Gastroesophageal sphincter (tissue), 4 donors: ENCODE results near the gene YIF1B. TPM values are rescaled to one million over a fixed set of nuclear protein-coding genes. Genes with fewer than 3 reads are reported as not detected.

ENCODE experiments used
- ATAC-seq: fragments of 150-250 bp; one replicate; pipeline ENCODE4 v1.9.1; 2016; ENCODE audit warnings: mild to moderate bottlenecking, moderate library complexity
- H3K27ac ChIP-seq, 4 donors: fragments of 200-600 bp; sonication (generic) in 3 of 4; 1 replicate in 3 of 4; 2 replicates in 1 of 4; pipeline ENCODE4 v1.5.1; 2016 to 2019
- H3K27me3 ChIP-seq: fragments of 200-600 bp; sonication (generic); one replicate; pipeline ENCODE4 v1.5.1; 2019
- H3K36me3 ChIP-seq, 2 donors: fragments of 200-600 bp; sonication (generic); one replicate each; pipeline ENCODE4 v1.5.1; 2019; ENCODE audit warnings: control low read depth in 1 of 2
- H3K4me1 ChIP-seq, 3 donors: fragments of 200-600 bp; sonication (generic); 1 replicate in 2 of 3; 2 replicates in 1 of 3; pipeline ENCODE4 v1.5.1; 2016 to 2019; ENCODE audit warnings: control low read depth in 2 of 3
- H3K4me3 ChIP-seq, 2 donors: fragments of 200-600 bp; sonication (generic); one replicate each; pipeline ENCODE4 v1.5.1; 2019; ENCODE audit warnings: mild to moderate bottlenecking in 1 of 2, moderate library complexity in 1 of 2
- H3K9me3 ChIP-seq, 3 donors: fragments of 200-600 bp; sonication (generic); one replicate each; pipeline ENCODE4 v1.5.1; 2017 to 2019; ENCODE audit warnings: control low read depth in 2 of 3
- EP300 ChIP-seq: sonication (generic); formaldehyde crosslinking; IDR thresholded peaks from one replicate; pipeline ENCODE4 v1.6.1; 2017; ENCODE audit warnings: antibody characterized with exemption, mild to moderate bottlenecking
- POLR2A ChIP-seq, 2 donors: fragments of 450-650 bp; IDR thresholded peaks; one replicate each; pipeline ENCODE4 v1.6.1; 2017; ENCODE audit warnings: antibody characterized with exemption in 2 of 2, mild to moderate bottlenecking in 2 of 2, moderate library complexity in 1 of 2
- POLR2AphosphoS5 ChIP-seq: sonication (generic); formaldehyde crosslinking; IDR thresholded peaks from one replicate; pipeline ENCODE4 v1.6.1; 2017; ENCODE audit warnings: antibody characterized with exemption
- WGBS, 2 donors: methylation state at CpG; one replicate each; pipeline ENCODE4 v1.1.5; 2018; ENCODE audit warnings: low coverage in 1 of 2; 5-methylcytosine and 5-hydroxymethylcytosine counted together
- small RNA-seq, 4 donors: library from RNA; depleted of rRNA; stranded (forward); fragments of <200 nt; gene quantifications; one replicate each; pipeline ENCODE3, GENCODE V24; 2016
- total RNA-seq, 4 donors: library from RNA; depleted of rRNA; stranded (reverse); fragments of >200 nt; gene quantifications; one replicate each; pipeline ENCODE4 v1.1.0, GENCODE V29; 2016
- TF ChIP-seq, protein P1 (sequence below), 4 experiments: fragments of 200-600 bp in 2 of 4; fragments of 450-650 bp in 2 of 4; sonication (generic) in 1 of 4; IDR thresholded peaks; one replicate each; pipeline ENCODE4 v1.5.1; 2017 to 2019; ENCODE audit warnings: antibody characterized with exemption in 4 of 4, mild to moderate bottlenecking in 2 of 4, moderate library complexity in 2 of 4

YIF1B gene
- total RNA-seq, 4 donors from 2014 or later = 14.0 to 20.7 (median 17.1) TPM

DNA sequence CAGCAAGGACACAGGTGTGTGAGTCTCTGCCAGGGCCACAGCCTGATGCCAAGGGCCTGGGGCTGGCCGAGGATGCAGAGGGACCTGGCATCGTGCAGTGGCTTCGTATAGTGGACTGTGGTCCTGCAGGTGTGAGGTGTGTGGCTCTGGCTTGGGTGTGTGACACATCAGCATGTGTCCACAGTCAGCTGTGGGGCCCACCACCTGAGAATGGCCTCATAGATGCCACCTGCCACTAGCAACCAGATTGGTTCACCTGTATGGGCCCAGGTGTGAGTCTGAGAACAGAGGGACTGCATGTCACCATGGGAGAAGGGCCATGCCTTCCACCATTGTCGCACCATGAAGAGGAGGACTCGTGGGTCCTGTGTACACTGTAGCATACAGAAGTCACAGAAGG, 62.0 kb downstream of the YIF1B start:
- Histone ChIP-seq H3K36me3 (no peaks in the 10 kb centered on the region), H3K4me3 (peak overlapping the region; percentile 55 to 81), H3K4me1 (peaks cover 0 to 70% (median 10%) of the 10 kb centered on the region in 3 donors), H3K27me3 (peaks cover 7% of the 10 kb centered on the region), H3K9me3 (no peaks in the 10 kb centered on the region), H3K27ac (peak overlapping the region; percentile 89 to 97 (median 96))
- no peak for ATAC-seq
- no peak for TF ChIP-seq EP300
- TF ChIP-seq POLR2AphosphoS5 = no peak
- TF ChIP-seq, protein P1, sequence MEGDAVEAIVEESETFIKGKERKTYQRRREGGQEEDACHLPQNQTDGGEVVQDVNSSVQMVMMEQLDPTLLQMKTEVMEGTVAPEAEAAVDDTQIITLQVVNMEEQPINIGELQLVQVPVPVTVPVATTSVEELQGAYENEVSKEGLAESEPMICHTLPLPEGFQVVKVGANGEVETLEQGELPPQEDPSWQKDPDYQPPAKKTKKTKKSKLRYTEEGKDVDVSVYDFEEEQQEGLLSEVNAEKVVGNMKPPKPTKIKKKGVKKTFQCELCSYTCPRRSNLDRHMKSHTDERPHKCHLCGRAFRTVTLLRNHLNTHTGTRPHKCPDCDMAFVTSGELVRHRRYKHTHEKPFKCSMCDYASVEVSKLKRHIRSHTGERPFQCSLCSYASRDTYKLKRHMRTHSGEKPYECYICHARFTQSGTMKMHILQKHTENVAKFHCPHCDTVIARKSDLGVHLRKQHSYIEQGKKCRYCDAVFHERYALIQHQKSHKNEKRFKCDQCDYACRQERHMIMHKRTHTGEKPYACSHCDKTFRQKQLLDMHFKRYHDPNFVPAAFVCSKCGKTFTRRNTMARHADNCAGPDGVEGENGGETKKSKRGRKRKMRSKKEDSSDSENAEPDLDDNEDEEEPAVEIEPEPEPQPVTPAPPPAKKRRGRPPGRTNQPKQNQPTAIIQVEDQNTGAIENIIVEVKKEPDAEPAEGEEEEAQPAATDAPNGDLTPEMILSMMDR (IDR thresholded peaks at IDR 0.05) = no peak
- TF ChIP-seq POLR2A (IDR thresholded peaks at IDR 0.05) = no peak
- 47% methylated on average over 2 of the region's 5 CpGs; no CpG with 5 or more reads in 1 of the 2 donors for WGBS, 2 donors

Small RNA genes lying within 50 kb of the gene (small RNA-seq; reads per million reads assigned to genes)
- 0 reads per million in 4 donors for gene RF00019

Other genes starting within 250 kb of the YIF1B start
- not detected for gene DPF1, start 91.7 kb downstream of the YIF1B start, total RNA-seq
- gene PPP1R14A, start 59.6 kb downstream of the YIF1B start, total RNA-seq = 100 to 1,000 TPM; 226 to 468 (median 332) TPM
- gene SPINT2, start 51.4 kb downstream of the YIF1B start, total RNA-seq = 10 to 100 TPM in 2 of 4 donors, 1 to 10 TPM in 2; 2.1 to 51.7 (median 10.9) TPM
- gene C19orf33, start 11.7 kb downstream of the YIF1B start, total RNA-seq = 10 to 100 TPM in 1 of 4 donors, 1 to 10 TPM in 2, not detected in 1; 4.7 to 48.7 (median 7.9) TPM
- gene KCNK6, start 3.9 kb upstream of the YIF1B start, total RNA-seq = 1 to 10 TPM; 2.3 to 9.3 (median 6.1) TPM
- gene CATSPERG, start 19.9 kb upstream of the YIF1B start, total RNA-seq = 1 to 10 TPM in 3 of 4 donors, under 1 TPM in 1; 0.07 to 4.7 (median 2.6) TPM
- 100 to 1,000 TPM; 161 to 208 (median 171) TPM for gene PSMD8, start 58.6 kb upstream of the YIF1B start, total RNA-seq
- gene GGN, start 72.1 kb upstream of the YIF1B start, total RNA-seq = under 1 TPM in 1 of 4 donors, not detected in 3; 0.12 TPM
- gene SPRED3, start 72.8 kb upstream of the YIF1B start, total RNA-seq = under 1 TPM; 0.05 to 0.81 (median 0.33) TPM
- 10 to 100 TPM in 2 of 4 donors, 1 to 10 TPM in 2; 8.7 to 27.1 (median 15.9) TPM for gene FAM98C, start 87.1 kb upstream of the YIF1B start, total RNA-seq
- 1 to 10 TPM; 1.2 to 4.7 (median 4.0) TPM for gene RASGRP4, start 110.3 kb upstream of the YIF1B start, total RNA-seq
- 1 to 10 TPM in 3 of 4 donors, under 1 TPM in 1; 0.82 to 1.6 (median 1.5) TPM for gene RYR1, start 117.7 kb upstream of the YIF1B start, total RNA-seq